Tibial artery (tissue), 4 donors: ENCODE data around the gene OR2H1.
"Not testable (repeated sequence)": the region's sequence is repeated elsewhere in the genome, so short reads cannot be mapped to it uniquely, and the experiment has no call there.

Source experiments
- DNase-seq, 2 donors: peaks; one replicate each; pipeline ENCODE4 v3.0.0-alpha.2; 2019
- H3K27ac ChIP-seq, 2 donors: fragments of 200-600 bp; sonication (generic) in 1 of 2; 1 replicate in 1 of 2; 2 replicates in 1 of 2; pipeline ENCODE4 v1.5.1; 2018 to 2019; ENCODE audit warnings: mild to moderate bottlenecking in 1 of 2
- H3K27me3 ChIP-seq, 2 donors: fragments of 200-600 bp; sonication (generic) in 1 of 2; one replicate each; pipeline versions ENCODE4 v1.5.1 to v1.6.0; 2016 to 2019
- H3K36me3 ChIP-seq, 3 donors: fragments of 200-600 bp; sonication (generic) in 2 of 3; one replicate each; pipeline ENCODE4 v1.5.1; 2016 to 2019; ENCODE audit warnings: mild to moderate bottlenecking in 2 of 3
- H3K4me1 ChIP-seq, 4 donors: fragments of 200-600 bp; sonication (generic) in 2 of 4; 1 replicate in 3 of 4; 2 replicates in 1 of 4; pipeline ENCODE4 v1.5.1; 2016 to 2019
- H3K4me3 ChIP-seq, 2 donors: fragments of 200-600 bp; sonication (generic) in 1 of 2; 1 replicate in 1 of 2; 2 replicates in 1 of 2; pipeline ENCODE4 v1.5.1; 2018 to 2019; ENCODE audit warnings: mild to moderate bottlenecking in 2 of 2
- H3K9me3 ChIP-seq, 3 donors: fragments of 200-600 bp; sonication (generic) in 1 of 3; one replicate each; pipeline ENCODE4 v1.5.1; 2016 to 2019
- intact Hi-C: fragments of 100-400 bp; cut with DNase I; formaldehyde crosslinking; loops from one replicate; pipeline ENCODE4 v1.15.0; 2023; ENCODE audit warnings: low total_unique reads
- TF ChIP-seq, protein P1 (sequence below), 2 experiments: fragments of 200-600 bp in 1 of 2; fragments of 450-650 bp in 1 of 2; IDR thresholded peaks; one replicate each; pipeline ENCODE4 v1.5.1; 2017 to 2019; ENCODE audit warnings: antibody characterized with exemption in 2 of 2, mild to moderate bottlenecking in 1 of 2, moderate library complexity in 1 of 2

OR2H1 gene

DNA sequence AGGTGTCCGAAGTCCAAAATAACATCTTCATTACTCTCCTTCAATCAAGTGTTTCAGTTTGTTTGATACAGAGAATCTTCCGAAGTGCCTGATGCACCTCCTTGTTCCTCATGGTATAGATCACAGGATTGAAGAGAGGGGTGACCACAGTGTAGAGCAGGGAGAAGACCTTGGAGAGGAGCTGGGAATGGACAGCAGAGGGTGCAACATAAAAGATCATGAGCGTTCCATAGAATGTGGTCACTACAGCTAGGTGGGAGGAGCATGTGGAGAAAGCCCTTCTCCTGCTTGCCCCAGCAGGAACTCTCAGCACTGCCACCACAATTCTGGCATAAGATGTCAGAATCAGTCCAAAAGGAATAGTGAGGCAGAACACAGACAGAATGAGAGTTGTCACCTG lies 30.3 kb upstream of the OR2H1 start:
- H3K9me3 ChIP-seq, result no peaks in the 10 kb centered on the region
- H3K4me3 ChIP-seq, result no peak overlapping the region
- intact Hi-C loops, result no loop called here
- no peaks in the 10 kb centered on the region for H3K27me3 ChIP-seq
- no peak overlapping the region for H3K27ac ChIP-seq
- no peaks in the 10 kb centered on the region for H3K4me1 ChIP-seq
- DNase-seq, result no peak
- TF ChIP-seq, protein P1, sequence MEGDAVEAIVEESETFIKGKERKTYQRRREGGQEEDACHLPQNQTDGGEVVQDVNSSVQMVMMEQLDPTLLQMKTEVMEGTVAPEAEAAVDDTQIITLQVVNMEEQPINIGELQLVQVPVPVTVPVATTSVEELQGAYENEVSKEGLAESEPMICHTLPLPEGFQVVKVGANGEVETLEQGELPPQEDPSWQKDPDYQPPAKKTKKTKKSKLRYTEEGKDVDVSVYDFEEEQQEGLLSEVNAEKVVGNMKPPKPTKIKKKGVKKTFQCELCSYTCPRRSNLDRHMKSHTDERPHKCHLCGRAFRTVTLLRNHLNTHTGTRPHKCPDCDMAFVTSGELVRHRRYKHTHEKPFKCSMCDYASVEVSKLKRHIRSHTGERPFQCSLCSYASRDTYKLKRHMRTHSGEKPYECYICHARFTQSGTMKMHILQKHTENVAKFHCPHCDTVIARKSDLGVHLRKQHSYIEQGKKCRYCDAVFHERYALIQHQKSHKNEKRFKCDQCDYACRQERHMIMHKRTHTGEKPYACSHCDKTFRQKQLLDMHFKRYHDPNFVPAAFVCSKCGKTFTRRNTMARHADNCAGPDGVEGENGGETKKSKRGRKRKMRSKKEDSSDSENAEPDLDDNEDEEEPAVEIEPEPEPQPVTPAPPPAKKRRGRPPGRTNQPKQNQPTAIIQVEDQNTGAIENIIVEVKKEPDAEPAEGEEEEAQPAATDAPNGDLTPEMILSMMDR (IDR thresholded peaks at IDR 0.05), result no peak
- H3K36me3 ChIP-seq, result no peaks in the 10 kb centered on the region

DNA sequence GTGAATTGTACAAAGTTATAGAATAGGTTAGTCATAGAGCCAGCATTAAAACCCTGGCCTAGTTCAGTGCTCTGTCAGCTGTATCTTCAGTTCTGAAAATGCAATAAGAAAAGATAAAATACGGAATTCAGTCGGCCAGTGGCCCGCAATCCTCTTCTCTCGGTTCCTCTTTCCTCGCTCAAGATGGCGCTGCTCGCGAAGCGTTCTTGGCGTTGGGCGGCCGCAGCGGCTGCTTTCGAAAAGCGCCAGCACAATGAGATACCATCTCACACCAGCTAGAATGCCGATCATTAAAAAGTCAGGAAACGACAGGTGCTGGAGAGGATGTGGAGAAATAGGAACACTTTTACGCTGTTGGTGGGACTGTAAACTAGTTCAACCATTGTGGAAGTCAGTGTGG lies 20.2 kb upstream of the OR2H1 start:
- H3K36me3 ChIP-seq, H3K4me1 ChIP-seq, H3K4me3 ChIP-seq, H3K9me3 ChIP-seq, intact Hi-C loops, DNase-seq, H3K27me3 ChIP-seq, H3K27ac ChIP-seq: not testable (repeated sequence)

DNA sequence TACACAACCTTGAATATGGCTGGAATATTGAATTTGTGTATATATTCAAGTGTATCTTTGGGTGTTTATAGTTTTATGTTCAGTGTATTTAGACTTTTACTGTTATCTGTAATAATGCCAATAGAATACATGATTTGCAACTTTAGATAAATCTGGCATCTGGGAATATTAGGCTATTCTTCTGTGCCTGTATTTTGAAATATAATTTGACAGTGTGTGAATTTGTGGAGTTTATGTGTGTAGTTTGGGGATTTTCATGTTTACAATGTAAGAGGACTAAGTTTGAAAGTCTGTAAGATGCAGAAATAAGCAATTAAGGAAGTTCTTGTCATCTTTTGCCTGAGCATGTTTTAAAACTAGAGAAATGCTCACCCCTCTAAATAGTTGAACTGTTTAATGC lies 17.9 kb upstream of the OR2H1 start, which contains the start of gene OR10C1:
OR10C1 (plus strand) TSS at position 301 of the 400 bp plus-strand sequence. CDS start 710 bp downstream, outside the sequence.
- Histone ChIP-seq H3K9me3 (no peaks in the 10 kb centered on the region), H3K4me1 (no peaks in the 10 kb centered on the region), H3K27ac (no peak within 1 kb of the TSS), H3K27me3 (no peaks in the 10 kb centered on the region), H3K4me3 (no peak within 1 kb of the TSS), H3K36me3 (no peaks in the 10 kb centered on the region)
- no peak for DNase-seq
- intact Hi-C loops, result no loop called here
- TF ChIP-seq, protein P1 (IDR thresholded peaks at IDR 0.05), result no peak

DNA sequence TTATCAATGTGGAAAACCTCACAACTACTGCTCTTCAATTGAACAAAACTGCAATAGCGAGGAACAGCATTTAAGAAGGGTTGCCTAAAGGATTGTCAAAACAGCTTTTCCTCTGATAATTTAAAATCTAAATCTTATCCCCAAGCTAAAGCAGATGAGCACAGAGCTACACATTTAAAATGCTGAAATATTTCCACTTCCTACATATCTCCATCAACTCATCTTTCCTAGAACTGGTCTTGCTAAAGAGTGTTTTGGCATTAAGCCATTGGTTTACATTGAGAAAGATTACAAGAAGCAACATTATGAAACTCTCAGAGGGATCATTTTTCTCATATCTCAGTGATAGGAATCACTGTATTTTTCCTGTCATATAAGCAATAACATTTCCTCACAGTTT lies 14.2 kb upstream of the OR2H1 start:
- H3K9me3 ChIP-seq, result no peaks in the 10 kb centered on the region
- H3K27me3 ChIP-seq, result no peaks in the 10 kb centered on the region
- no peak for DNase-seq
- intact Hi-C loops, result no loop called here
- H3K4me1 ChIP-seq, result no peaks in the 10 kb centered on the region
- TF ChIP-seq, protein P1 (IDR thresholded peaks at IDR 0.05), result no peak
- no peak overlapping the region for H3K4me3 ChIP-seq
- no peaks in the 10 kb centered on the region for H3K36me3 ChIP-seq
- H3K27ac ChIP-seq, result no peak overlapping the region

DNA sequence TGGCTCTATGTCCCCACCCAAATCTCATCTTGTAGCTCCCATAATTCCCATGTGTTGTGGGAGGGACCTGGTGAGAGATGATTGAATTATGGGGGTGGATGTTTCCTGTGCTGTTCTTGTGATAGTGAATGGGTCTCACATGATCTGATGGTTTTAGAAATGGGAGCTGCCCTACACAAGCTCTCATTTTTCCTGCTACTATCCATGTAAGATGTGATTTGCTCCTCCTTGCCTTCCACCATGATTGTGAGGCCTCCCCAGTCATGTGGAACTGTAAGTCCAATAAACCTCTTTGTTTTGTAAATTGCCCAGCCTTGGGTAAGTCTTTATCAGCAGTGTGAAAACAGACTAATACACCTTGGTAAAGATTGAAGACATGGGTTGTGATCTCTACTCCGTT lies 12.9 kb upstream of the OR2H1 start:
- DNase-seq, H3K36me3 ChIP-seq, H3K9me3 ChIP-seq, H3K27ac ChIP-seq, H3K4me1 ChIP-seq, H3K4me3 ChIP-seq, intact Hi-C loops, H3K27me3 ChIP-seq: not testable (repeated sequence)

DNA sequence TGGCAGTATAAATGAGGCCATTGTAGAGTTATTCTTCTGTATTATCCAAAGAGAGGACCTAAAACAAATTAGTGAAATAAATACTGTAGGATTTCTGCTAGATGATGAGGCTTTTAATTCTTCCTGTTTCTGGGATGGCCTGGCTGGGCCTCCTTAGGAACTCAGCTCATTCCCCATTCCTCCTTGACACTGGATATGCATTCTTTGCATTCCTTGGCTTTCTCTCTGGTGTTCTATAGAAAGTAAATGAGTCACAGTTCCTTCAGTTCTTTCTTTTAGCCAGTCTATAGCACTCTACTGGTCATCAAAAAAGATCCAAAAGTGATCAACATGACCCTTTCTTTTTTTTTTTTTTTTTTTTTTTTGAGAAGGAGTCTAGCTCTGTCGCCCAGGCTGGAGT lies 9.3 kb upstream of the OR2H1 start:
- no peak overlapping the region for H3K27ac ChIP-seq
- DNase-seq, result no peak
- no peaks in the 10 kb centered on the region for H3K4me1 ChIP-seq
- H3K4me3 ChIP-seq, result no peak overlapping the region
- no peaks in the 10 kb centered on the region for H3K9me3 ChIP-seq
- H3K36me3 ChIP-seq, result no peaks in the 10 kb centered on the region
- no peaks in the 10 kb centered on the region for H3K27me3 ChIP-seq
- TF ChIP-seq, protein P1 (IDR thresholded peaks at IDR 0.05), result no peak
- intact Hi-C loops, result no loop called here

DNA sequence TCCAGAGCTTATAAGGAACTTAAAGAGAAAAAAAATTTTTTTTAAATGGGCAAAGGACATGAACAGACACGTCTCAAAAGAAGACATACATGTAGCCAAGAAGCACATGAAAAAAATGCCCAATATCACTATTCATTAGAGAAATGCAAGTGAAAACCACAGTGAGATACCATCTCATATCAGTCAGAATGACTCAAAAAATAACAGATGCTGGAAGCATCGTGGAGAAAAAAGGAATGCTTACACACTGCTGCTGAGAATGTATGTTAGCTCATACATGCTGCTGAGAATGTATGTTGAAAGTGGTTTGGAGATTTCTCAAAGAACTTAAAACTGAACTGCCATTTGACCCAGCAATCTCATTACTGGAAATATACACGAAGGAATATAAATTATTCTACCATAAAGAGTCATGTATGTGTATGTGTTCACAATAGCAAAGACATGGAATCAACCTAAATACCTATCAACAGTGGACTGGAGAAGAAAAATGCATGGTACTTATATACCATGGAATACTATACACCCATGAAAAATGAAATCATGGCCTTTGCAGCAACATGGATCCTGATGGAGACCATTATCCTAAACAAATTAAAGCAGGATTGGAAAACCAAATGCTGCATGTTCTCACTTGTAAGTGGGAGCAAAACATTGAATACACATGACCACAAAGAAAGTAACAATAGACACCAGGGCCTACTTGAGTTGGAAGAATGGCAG lies 5.3 kb upstream of the OR2H1 start:
- DNase-seq, result no peak
- Histone ChIP-seq H3K4me3 (no peak overlapping the region), H3K4me1 (no peaks in the 10 kb centered on the region), H3K9me3 (no peaks in the 10 kb centered on the region), H3K36me3 (no peaks in the 10 kb centered on the region), H3K27me3 (no peaks in the 10 kb centered on the region), H3K27ac (no peak overlapping the region)
- TF ChIP-seq, protein P1 (IDR thresholded peaks at IDR 0.05), result no peak
- intact Hi-C loops, result no loop called here
